NCI-H345 treated with DMSO at 0.1 percent for 48 hours (cell line): ENCODE data around the gene NPDC1.
"Not testable (repeated sequence)": the region's sequence is repeated elsewhere in the genome, so short reads cannot be mapped to it uniquely, and the experiment has no call there.

Source experiments
- DNase-seq: peaks from one replicate; lab custom pipeline; 2025; ENCODE audit not compliant: unreplicated experiment; lab: John Stamatoyannopoulos, UW

NPDC1 gene

DNA sequence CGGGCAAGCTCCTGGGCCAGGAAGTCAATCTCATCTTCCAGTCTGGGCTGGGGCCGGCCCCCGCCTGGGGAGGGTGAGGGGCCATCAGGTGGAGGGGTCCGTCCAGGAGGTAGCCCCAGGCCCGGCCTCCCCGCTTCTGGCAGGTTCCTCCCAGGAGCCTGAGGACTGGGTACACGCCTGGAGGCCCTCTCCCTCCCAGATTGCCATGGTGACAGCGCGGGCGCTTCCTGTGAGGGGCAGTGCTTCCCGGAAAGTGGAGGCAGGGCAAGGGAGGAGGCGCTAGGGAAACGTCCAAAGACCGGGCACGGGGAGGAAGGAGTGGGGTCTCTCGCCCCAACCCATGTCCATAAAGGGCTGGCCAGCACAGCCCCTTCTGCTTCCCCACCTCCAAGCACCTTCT, 4.9 kb downstream of the NPDC1 start:
- DNase-seq: no peak

DNA sequence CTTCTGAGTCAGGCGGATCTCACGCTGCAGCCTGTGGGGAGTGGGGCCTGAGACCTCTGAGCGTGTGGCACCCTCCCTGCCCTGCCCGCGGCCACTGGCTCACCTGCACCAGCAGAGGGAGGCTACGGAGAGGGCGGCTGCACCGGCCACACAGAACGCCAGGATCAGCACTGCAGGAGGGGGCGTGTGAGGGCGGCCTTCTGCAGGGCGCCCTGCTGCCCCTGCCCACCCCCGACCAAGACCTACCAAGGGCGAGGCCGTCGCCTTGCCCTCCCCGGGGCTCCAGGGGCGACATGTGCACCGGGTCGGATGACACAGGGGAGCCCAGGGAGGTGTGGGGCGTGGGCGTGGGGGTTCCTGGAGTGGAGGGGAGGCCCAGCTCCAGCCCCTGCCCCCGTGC, 5.4 kb downstream of the NPDC1 start:
- DNase-seq: no peak

DNA sequence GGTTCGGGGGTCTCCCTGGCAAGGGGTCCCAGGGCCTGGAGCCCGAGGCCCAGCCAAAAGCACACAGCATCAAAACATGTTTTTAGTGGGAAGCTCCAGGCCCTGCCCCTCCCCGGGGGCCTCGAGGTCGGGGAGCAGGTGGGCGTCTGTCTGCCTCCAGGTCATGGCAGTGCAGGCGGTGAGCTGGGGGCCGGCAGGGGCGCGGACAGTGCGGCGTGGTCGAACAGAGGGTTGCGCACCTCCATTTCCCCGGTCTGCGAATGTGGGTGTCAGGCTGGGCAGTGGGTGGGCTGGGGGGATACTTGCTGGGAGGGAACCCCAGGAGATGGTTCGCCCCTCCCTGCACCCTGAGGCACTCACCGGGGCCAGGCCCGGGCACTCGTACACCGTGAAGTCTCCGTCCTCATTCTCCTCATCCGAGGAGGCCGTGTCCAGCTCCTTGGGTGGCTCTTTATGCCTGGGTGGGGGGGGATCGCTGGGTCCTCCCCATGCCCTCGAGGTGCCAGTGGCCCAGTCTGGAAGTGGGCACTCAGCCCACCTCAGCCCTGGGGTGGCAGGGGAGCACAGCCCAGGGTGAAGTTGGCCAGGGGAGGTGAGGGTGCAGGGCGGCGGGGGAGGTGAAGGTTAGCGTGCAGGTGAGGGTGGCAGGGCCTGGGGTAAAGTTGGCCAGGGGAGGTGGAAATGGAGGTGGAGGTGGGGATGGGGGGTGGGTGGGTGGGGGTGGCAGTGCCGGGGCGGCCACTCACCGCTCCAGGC, 6.2 kb downstream of the NPDC1 start:
- DNase-seq: no peak

DNA sequence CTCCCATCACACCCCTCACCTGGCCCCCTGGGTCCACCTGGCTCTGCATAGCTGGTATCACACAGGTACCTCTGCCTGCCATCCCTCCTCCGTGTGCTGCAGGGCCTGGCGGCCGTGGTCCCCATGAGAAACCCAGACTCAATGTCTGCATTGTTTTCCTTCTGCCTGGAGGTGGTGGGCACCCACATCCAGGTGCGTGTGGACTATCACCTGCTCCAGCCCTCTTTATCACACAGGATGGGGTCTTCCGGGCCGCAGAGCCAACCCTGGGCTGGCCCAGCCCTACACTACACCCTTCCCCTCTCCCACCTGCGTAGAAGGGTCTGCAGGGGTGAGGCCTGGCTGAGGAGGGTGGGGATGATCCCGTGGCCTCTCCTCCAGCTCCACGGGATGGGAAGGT, 7.1 kb downstream of the NPDC1 start:
- no peak for DNase-seq

DNA sequence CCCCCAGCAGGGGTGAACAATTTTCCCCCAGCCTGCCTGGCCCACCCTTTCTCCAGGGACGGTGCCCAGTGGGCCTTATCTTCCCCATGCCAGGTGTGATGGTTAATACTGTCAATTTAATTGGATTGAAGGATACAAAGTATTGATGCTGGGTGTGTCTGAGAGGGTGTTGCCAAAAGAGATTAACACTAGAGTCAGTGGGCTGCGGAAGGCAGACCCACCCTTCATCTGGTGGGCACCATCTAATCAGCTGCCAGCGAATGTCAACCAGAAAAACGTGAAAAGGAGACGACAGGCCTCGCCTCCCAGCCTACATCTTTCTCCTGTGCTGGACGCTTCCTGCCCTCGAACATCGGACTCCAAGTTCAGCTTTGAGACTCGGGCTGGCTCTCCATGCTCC, 8.5 kb downstream of the NPDC1 start:
- no peak for DNase-seq

DNA sequence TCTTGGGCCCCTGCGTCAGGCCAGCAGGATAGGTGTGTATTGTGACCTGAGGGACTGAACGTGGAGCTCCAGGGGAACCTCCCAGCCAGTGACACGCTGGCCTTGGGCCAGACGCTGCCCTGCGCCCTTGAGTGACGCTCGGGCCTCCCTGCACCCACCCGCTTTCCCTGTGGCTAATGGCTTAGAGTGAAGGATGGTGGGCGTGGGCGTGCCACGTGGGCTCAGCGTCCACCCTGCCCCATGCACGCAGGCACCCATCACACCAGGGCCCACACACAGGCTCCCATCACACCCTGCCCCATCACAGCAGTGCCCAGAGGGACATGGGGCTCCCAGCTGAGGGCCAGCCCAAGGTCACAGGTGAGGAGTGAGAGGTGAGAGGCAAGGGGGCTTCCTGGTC, 8.9 kb downstream of the NPDC1 start:
- DNase-seq: no peak

DNA sequence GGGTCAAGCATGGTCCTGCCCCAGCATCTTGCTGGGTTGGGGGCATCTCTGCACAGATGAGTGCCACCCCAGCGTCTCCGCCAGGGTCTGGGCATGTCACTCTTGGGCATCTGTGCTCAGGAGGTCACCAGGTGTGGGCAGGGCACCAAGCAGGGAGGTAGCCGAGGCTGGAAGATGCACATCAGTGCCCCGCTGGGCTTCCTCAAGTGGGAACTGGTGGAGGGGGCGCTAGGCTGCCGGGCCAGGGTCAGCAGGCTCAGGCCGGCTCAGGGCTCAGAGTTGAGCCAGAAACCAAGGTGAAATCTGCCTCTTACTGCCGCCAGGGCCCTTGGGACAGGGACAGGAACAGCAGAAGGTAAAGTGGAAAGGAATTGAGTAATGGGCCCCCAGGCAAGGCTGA, 10.0 kb downstream of the NPDC1 start:
- DNase-seq: no peak

DNA sequence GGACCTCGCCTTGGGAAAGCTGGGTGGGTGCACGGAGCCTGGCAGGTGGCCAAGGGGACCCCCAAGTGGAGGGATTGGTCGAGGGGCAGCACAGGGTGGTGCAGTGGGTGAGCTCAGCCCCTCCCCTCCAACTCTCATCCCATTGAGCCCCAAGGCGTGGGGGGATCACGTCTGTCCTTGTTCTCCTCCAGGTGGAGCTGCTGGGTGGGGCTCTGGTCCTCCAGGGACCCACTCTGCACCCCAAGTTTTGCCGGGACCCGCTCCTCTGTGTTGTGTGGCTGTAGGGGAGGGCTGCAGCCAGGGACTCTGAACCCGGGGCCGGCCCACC, 10.5 kb downstream of the NPDC1 start:
- DNase-seq: no peak

DNA sequence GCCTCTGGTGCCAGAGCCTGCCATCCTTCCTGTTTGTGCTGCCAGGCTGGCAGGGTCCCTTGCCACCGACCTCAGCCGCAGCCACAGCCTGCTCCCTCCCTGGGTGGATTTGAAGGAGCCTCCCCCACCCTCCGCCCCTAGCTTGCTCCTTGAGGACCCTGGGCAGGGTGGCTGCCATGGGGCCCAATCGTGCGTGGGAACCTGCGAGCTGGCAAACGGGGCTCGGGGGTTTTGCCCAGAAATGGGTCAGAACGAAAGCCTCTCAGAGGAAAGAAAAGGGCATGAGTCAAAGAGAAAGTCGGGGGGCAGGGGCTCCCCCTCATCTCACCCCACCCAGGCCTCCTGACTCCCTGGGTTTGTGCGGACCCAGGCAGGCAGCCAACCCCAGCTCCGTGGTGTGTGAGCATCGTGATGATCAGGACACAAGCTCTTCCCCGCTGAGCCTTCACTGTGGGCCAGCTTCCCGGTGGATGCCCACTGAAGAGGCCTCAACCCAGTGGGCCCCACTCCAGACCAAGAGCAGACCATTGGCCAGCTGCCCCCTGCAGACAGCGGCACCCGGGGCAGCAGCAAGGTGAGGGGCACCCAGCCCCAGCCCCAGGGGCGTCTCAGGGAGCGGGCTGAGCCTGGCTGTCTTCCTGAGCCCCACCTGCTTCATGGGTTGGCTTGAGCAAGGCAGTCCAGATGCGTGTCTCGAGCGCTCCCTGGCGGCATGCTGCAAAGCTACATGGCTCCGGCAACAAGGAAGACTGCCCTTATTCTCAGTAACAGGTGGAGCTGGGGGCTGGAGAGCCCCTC, 11.1 kb downstream of the NPDC1 start:
- DNase-seq: peak; percentile 81

DNA sequence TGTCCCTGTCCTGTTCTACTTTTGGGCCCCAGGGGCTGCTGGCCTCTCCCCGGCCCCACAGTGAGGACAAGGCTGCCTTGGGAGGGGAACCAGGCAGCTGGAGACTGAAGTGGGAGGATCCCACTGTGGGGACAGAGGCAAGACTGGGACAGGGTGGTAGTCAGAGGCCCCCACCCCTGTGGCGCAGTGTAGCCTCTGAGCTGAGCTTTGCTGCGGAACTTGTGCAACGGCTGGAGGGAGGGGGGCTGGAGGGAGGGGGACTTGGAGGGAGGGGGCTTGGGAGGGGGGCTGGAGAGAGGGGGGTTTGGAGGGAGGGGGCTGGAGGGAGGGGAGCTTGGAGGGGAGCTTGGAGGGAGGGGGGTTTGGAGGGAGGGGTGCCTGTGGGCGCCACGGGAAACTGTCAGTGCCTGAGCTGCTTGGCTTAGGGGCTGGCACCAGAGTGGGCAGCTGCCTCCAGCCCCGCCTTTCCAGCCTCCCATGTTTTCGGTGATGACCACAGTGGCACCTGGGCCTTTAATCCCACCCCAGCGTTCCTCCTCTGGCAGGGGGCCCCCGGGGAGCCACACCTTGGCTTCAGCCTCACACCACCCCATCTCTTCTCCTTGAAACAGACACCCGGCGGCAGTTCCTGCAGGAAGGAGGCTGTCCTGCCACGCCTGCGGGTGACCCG, 11.8 kb downstream of the NPDC1 start:
- no peak for DNase-seq

DNA sequence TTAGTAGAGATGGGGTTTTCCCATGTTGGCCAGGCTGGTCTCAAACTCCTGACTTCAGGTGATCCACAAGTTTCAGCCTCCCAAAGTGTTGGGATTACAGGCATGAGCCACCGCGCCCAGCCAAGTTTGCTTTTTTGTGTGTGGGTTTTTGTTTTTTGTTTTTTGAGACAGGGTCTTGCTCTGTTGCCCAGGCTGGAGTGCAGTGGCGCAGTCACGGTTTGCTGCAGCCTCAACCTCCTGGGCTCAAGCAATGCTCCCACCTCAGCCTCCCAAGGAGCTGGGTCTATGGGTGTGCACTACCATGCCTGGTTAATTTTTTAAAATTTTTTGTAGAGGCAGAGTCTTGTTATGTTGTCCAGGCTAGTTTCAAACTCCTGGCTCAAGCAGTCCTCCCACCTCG, 12.5 kb downstream of the NPDC1 start:
- DNase-seq: not testable (repeated sequence)

DNA sequence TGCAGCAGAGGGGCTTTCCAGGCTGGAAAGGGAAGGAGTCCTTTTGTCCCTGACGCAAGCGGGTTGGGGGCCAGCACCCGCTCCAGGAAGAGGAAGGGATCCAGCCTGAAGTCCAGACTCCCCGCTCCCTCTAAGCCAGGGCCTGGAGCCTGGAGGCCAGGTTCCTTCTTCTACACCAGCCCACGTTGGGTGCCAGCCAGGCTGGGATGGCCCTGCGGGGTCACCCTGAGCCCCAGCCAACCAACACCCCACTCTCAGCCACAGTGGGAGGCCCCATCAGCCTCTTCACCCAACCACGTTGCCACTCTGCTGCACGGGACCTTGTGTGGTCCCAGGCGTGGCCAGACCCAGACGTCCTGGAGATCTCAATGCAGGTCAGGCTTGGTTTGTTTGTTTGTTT, 13.1 kb downstream of the NPDC1 start:
- no peak for DNase-seq

DNA sequence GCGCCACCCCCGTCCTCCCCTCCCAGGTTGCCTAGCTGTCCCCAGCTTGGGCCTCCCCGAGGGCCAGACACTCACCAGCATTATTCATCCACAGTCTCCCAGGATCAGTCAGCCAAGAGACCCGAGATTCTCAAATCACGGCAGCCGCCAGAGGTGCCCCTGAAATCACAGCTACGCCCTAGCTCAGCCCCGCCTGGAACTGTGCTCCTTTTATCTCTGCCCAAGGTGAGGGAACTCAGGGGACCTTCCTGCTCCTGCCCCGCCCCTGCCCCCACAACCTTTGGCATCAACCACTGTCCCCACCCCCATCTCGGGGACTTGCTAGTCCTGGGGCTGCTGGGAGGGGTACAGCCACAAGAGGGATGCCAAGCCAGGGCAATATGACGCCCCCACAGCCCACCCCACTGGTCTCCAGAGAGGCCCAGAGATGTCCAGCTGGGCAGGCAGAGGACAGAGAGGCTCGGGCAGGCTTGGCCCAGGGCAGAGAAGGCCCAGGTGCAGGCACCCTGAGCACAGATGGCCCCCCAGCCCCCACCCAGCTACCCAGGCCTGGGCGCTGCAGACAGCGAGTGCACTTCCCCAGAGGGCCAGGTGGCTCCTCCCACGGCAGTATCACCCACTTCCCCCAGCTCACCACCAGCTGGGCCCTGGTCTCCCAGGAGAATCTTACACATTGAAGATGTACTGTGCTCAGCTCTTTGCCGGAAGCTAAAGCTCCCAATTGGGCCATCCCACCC, 13.9 kb downstream of the NPDC1 start, which contains the start of gene FUT7:
FUT7 (minus strand) TSS at position 185 of the 737 bp plus-strand sequence; CDS start at position 88, 97 bp downstream.
- no peak for DNase-seq

DNA sequence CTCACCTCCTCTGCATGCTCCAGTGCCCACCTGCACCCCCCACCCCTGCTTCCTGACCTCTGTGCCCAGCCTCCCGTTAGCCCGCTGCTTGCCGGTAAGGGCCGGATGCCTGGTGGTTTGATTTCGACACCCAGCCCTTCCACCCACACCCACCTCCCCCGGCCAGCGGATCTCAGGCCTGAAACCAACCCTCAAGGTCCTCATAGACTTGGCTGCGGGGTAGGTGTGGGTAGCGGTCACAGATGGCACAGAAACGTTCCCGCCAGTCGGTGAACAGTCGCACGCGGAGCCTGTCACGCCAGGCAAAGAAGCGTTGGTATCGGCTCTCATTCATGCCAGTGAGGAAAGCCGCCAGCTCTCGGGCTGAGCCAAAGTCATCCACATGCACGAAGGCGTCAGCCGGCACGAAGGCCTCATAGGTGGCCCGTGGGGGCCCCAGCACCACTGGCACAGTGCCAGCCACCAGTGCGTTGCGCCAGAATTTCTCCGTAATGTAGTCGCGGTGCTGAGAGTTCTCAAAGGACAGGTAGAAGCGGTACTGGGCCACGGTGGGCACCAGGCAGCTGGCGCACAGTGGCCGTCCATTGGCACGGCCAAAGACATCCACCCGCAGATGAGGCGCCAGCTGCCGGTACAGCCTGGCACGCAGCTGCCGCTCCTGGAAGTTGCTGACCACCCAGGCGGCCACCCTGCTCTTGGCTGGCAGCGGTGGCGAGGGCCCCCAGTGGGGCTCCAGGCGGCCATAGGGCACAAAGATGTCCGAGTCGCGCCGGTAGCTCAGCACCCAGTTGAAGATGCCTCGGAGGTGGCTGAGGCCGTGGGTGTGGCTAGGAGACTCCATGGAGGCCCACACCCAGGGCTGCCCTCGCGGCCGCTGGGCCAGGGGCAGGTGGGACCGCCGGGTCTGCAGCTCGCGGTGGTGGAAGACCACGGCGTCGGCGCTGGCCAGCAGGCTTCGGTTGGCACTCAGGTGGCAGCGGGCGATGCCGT, 15.1 kb downstream of the NPDC1 start:
- no peak for DNase-seq

DNA sequence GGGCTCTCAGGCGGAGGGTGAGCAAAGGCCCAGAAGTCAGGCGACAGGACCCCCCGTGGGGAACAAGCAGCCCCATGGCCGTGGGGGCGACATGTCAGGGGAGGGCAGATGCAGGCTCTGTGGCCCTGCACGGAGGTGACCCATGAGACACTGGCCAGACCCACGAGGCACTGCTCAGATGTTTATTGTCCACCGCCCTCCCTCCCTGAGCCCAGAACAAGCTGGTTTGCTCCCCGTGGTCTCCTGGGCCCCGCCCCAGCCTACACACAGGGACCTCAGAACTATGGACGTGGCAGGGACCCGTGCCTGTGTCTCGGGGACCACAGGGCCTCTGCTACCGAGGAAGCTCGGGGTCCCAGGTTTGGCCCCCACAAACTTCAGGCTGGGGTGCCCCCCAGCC, 16.0 kb downstream of the NPDC1 start:
- no peak for DNase-seq

DNA sequence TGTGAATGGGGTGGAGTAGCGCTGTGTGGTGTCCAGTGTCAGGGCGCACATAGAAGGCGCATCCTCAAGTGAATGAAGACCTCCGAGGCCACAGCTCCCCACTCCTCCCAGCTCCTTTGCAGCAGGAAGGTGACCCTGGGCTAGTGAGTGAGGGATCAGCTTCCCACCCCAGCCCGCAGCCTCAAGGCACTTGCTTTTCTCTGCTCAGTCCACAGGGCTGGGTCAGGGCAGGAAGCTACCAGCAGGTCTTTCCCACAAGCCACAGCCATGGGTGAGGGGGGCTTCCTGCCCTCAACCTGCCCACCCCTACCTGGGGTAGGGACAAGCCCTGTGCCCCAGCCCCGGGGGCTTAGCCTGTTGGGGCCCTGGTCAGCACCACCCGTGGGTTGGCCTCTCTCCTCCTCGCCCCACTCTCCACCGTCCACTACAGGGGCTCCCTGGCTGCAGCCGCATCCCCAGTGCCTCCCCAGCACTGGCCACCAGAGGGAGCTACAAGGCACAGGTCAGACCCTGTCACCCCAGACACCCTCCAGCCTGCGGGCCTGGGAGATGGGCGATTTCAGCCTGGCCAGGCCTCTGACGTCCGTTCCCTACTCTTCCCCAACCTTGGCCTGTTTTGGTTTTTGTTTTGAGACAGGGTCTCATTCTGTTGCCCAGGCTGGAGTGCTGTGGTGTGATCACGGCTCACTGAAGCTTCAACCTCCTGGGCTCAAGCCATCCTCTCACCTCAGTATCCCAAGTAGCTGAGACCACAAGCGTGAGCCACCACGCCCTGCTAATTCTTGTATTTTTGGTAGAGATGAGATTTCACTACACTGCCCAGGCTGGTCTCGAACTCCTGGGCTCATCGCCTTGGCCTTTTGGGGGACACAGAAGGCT, 16.7 kb downstream of the NPDC1 start:
- DNase-seq: peak; percentile 13

DNA sequence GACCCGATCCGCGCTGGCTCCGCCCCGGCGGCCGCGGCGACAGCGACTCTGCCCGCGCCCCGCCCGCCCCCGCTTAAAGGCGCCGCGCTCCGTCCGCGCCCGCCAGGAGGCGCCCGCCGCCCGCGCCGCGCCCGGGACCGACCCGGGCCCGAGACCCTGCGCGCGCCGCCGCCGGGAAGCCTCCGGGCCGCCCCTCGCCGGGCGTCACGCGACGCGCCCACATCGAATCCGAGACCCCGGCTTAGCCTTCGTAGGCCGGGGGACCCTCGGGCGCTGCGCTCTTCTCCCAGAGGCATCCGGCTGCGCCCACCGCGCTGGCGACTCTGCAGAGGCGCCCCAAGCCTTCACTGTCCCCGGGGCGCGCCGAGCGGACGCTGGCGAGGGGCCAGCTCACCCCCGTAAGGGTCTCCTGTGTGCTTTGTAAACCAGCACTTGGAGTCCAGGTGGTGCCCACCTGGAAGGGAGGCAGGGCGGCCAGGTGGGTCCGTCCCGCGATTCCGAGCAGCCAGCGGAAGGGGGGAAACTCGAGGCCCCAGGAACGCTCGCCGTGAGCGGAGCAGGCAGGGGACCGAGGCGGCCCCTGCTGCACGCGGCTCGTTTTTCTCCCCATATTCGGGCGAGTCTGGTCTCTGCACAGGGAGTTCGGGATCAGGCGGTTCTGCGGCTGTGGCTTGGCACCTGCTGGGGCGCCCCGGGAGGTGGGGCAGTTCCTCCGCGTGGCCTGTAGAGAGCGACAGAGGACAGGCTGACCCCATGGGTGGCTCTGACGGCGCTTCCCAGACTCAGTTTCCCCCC, 17.5 kb downstream of the NPDC1 start:
- peak; percentile 38 for DNase-seq
